ENCODE data around the gene DNASE2.

DNASE2 gene

DNA sequence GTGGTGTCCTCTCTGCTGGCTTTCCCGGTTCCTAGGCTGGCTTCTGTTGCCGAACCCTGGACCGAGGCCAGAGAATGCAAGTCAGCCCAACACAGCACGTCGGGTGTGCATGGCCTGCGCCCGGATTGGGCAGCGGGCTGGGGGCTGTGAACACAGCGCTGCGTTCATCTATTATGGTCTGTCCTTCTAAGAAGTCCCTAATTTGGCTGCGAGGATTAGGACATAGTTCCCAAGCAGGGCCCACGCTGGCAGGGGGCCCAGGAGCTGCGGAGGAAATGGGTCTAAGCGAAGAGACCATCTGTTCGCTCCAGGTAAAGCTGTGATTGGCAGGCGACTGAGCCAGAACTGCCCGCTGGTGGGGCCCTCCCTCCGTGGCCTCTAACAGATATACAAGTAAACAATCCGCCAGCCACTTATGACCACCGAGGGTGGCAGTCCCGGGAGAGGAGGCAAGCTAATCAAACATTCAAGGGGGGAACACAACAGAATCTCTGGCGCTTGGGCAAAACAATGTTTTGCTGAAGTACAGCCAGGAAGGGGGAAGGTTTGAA, 31.8 kb upstream of the DNASE2 start:
- DNase-seq, result no peak
- no CpG with 5 or more reads among the region's 22 CpGs for WGBS (ENCODE audit: extremely low coverage, insufficient coverage, insufficient read length)
- Histone ChIP-seq H3K9ac (ENCODE audit: low read length) (no peak overlapping the region), H3K4me1 (ENCODE audit: control insufficient read depth in 1 of 2, insufficient read depth in 2 of 2, low read length in 2 of 2) (peaks cover 6 to 8% of the 10 kb centered on the region in 2 experiments), H4K91ac (ENCODE audit: low read depth, low read length) (no peak overlapping the region), H3K79me1 (ENCODE audit: low read length) (no peaks in the 10 kb centered on the region), H2AK5ac (ENCODE audit: low read length) (no peak overlapping the region), H3K36me3 (ENCODE audit: control insufficient read depth in 1 of 2, insufficient read depth in 2 of 2, low read length in 2 of 2) (no peaks in the 10 kb centered on the region), H3K23ac (ENCODE audit: low read length) (no peak overlapping the region), H3K4me3 (ENCODE audit: low read depth, low read length) (no peak overlapping the region), H4K12ac (ENCODE audit: low read depth, low read length) (peak overlapping the region; percentile 64), H2BK5ac (ENCODE audit: low read depth, low read length, poor library complexity) (no peak overlapping the region), H3K4me2 (ENCODE audit: low read length) (peak overlapping the region; percentile 8), H2AFZ (ENCODE audit: insufficient read depth, low read length, poor library complexity) (peak overlapping the region; percentile 20), H3K18ac (ENCODE audit: low read length) (no peak overlapping the region), H4K8ac (ENCODE audit: low read depth, low read length) (peak overlapping the region; percentile 61), H3K4ac (ENCODE audit: low read depth, low read length) (no peak overlapping the region), H3K9me3 (ENCODE audit: insufficient read depth, low read depth, low read length) (peaks cover 2% of the 10 kb centered on the region), H3K79me2 (ENCODE audit: control insufficient read depth, insufficient read depth, low read length, poor library complexity) (no peaks in the 10 kb centered on the region), H3K27me3 (ENCODE audit: insufficient read depth, low read length) (no peaks in the 10 kb centered on the region), H3K14ac (ENCODE audit: low read length) (no peak overlapping the region), H2BK12ac (ENCODE audit: low read length) (no peak overlapping the region), H2BK120ac (ENCODE audit: insufficient read depth, low read length, poor library complexity) (no peak overlapping the region), H3K27ac (ENCODE audit: low read depth, low read length) (no peak overlapping the region)

DNA sequence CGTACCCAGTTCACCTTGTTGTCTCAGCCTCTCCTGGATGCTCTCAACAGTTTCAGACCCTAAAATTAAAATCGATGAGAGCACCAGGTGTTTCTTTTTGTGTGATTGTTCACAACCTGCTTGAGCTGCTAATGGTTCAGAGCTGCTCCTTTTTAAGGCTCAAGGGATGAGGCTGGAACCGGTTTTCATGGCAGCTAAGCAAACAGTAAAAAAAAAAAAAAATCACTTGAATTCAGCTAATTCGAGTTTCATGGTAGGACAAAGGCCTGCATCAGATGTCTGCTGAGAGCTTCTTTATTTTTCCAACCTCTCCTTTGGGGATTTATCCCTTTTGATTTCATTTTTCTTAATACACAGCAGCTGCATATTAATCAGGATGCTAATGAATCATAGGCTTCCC, 31.3 kb upstream of the DNASE2 start:
- Histone ChIP-seq H2AK5ac (ENCODE audit: low read length) (no peak overlapping the region), H3K27me3 (ENCODE audit: insufficient read depth, low read length) (no peaks in the 10 kb centered on the region), H3K4me1 (ENCODE audit: control insufficient read depth in 1 of 2, insufficient read depth in 2 of 2, low read length in 2 of 2) (peaks cover 6 to 8% of the 10 kb centered on the region in 2 experiments), H2BK120ac (ENCODE audit: insufficient read depth, low read length, poor library complexity) (no peak overlapping the region), H3K9ac (ENCODE audit: low read length) (no peak overlapping the region), H3K18ac (ENCODE audit: low read length) (no peak overlapping the region), H2AFZ (ENCODE audit: insufficient read depth, low read length, poor library complexity) (no peak overlapping the region), H3K4ac (ENCODE audit: low read depth, low read length) (no peak overlapping the region), H4K12ac (ENCODE audit: low read depth, low read length) (no peak overlapping the region), H3K14ac (ENCODE audit: low read length) (no peak overlapping the region), H3K23ac (ENCODE audit: low read length) (no peak overlapping the region), H3K4me3 (ENCODE audit: low read depth, low read length) (no peak overlapping the region), H3K9me3 (ENCODE audit: insufficient read depth, low read depth, low read length) (no peaks in the 10 kb centered on the region), H3K79me1 (ENCODE audit: low read length) (no peaks in the 10 kb centered on the region), H4K91ac (ENCODE audit: low read depth, low read length) (no peak overlapping the region), H3K27ac (ENCODE audit: low read depth, low read length) (no peak overlapping the region), H4K8ac (ENCODE audit: low read depth, low read length) (no peak overlapping the region), H3K36me3 (ENCODE audit: control insufficient read depth in 1 of 2, insufficient read depth in 2 of 2, low read length in 2 of 2) (no peaks in the 10 kb centered on the region), H3K4me2 (ENCODE audit: low read length) (no peak overlapping the region), H2BK12ac (ENCODE audit: low read length) (no peak overlapping the region), H2BK5ac (ENCODE audit: low read depth, low read length, poor library complexity) (no peak overlapping the region), H3K79me2 (ENCODE audit: control insufficient read depth, insufficient read depth, low read length, poor library complexity) (no peaks in the 10 kb centered on the region)
- no peak for DNase-seq
- WGBS (ENCODE audit: extremely low coverage, insufficient coverage, insufficient read length), result no CpG with 5 or more reads among the region's 4 CpGs

DNA sequence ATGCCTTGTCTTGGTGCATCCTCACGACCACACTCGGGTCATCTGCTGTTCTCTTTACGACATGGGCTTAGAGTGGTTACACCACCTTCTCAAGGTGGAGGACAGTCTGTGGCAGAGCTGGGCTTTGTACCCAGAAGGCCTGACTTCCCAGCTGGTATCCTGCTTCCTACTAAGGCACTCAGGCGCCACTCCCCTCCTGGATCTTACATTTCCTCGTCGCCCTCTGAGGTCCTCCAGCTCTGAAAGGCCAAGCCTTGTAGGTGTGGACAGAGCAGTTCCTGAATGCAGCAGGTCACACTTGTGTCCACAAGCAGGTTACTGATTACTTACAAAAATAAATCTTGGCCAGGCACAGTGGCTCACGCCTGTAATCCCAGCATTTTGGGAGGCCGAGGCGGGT, 25.9 kb upstream of the DNASE2 start:
- Histone ChIP-seq H3K23ac (ENCODE audit: low read length) (no peak overlapping the region), H2BK12ac (ENCODE audit: low read length) (no peak overlapping the region), H2BK5ac (ENCODE audit: low read depth, low read length, poor library complexity) (no peak overlapping the region), H3K4ac (ENCODE audit: low read depth, low read length) (no peak overlapping the region), H3K79me2 (ENCODE audit: control insufficient read depth, insufficient read depth, low read length, poor library complexity) (no peaks in the 10 kb centered on the region), H3K36me3 (ENCODE audit: control insufficient read depth in 1 of 2, insufficient read depth in 2 of 2, low read length in 2 of 2) (no peaks in the 10 kb centered on the region), H3K27ac (ENCODE audit: low read depth, low read length) (no peak overlapping the region), H2AK5ac (ENCODE audit: low read length) (no peak overlapping the region), H4K91ac (ENCODE audit: low read depth, low read length) (no peak overlapping the region), H3K9ac (ENCODE audit: low read length) (no peak overlapping the region), H3K79me1 (ENCODE audit: low read length) (no peaks in the 10 kb centered on the region), H3K14ac (ENCODE audit: low read length) (no peak overlapping the region), H3K4me2 (ENCODE audit: low read length) (no peak overlapping the region), H3K4me1 (ENCODE audit: control insufficient read depth in 1 of 2, insufficient read depth in 2 of 2, low read length in 2 of 2) (no peaks in the 10 kb centered on the region), H2AFZ (ENCODE audit: insufficient read depth, low read length, poor library complexity) (no peak overlapping the region), H3K27me3 (ENCODE audit: insufficient read depth, low read length) (no peaks in the 10 kb centered on the region), H4K12ac (ENCODE audit: low read depth, low read length) (no peak overlapping the region), H3K4me3 (ENCODE audit: low read depth, low read length) (no peak overlapping the region), H4K8ac (ENCODE audit: low read depth, low read length) (no peak overlapping the region), H2BK120ac (ENCODE audit: insufficient read depth, low read length, poor library complexity) (no peak overlapping the region), H3K9me3 (ENCODE audit: insufficient read depth, low read depth, low read length) (no peaks in the 10 kb centered on the region), H3K18ac (ENCODE audit: low read length) (no peak overlapping the region)
- no peak for DNase-seq
- WGBS (ENCODE audit: extremely low coverage, insufficient coverage, insufficient read length), result no CpG with 5 or more reads among the region's 9 CpGs

DNA sequence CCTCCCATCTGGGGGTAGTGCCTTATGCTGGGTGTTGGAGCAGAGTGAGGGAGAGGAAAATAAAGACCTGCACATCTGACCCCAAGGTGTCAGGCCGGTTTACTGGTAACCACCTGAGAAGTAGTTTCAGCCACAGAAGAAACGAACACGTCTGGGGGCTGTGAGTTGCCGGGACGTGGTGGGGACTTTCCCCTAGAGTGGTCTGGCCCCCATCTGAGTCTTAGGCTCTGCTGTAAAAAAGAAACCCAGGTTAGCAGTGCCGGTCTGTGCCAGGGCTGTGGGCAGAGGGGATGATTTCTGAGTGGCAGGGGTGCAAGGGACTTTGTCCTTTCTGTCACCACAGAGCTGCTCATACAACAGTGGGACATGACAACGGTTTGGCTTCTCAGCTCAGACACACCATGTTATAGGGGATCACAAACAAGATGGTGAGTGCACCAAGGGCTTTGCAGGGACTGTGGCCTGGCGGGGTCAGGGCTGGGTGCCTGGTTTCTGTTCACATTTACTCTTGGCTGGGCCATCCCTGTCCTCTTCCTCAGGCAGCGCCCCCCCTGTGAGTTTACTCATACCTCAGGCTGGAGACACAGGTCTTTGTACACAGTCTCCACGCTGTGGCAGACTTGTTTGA, 18.8 kb upstream of the DNASE2 start:
- Histone ChIP-seq H4K91ac (ENCODE audit: low read depth, low read length) (no peak overlapping the region), H3K4me2 (ENCODE audit: low read length) (no peak overlapping the region), H3K4ac (ENCODE audit: low read depth, low read length) (no peak overlapping the region), H3K9me3 (ENCODE audit: insufficient read depth, low read depth, low read length) (peaks cover 4% of the 10 kb centered on the region), H3K27me3 (ENCODE audit: insufficient read depth, low read length) (no peaks in the 10 kb centered on the region), H2AK5ac (ENCODE audit: low read length) (no peak overlapping the region), H2AFZ (ENCODE audit: insufficient read depth, low read length, poor library complexity) (no peak overlapping the region), H2BK120ac (ENCODE audit: insufficient read depth, low read length, poor library complexity) (no peak overlapping the region), H3K36me3 (ENCODE audit: control insufficient read depth in 1 of 2, insufficient read depth in 2 of 2, low read length in 2 of 2) (peaks cover 28 to 30% of the 10 kb centered on the region in 2 experiments), H4K8ac (ENCODE audit: low read depth, low read length) (no peak overlapping the region), H4K12ac (ENCODE audit: low read depth, low read length) (no peak overlapping the region), H3K14ac (ENCODE audit: low read length) (no peak overlapping the region), H3K23ac (ENCODE audit: low read length) (no peak overlapping the region), H3K79me1 (ENCODE audit: low read length) (no peaks in the 10 kb centered on the region), H3K18ac (ENCODE audit: low read length) (no peak overlapping the region), H3K9ac (ENCODE audit: low read length) (no peak overlapping the region), H3K27ac (ENCODE audit: low read depth, low read length) (no peak overlapping the region), H2BK5ac (ENCODE audit: low read depth, low read length, poor library complexity) (no peak overlapping the region), H3K79me2 (ENCODE audit: control insufficient read depth, insufficient read depth, low read length, poor library complexity) (no peaks in the 10 kb centered on the region), H3K4me1 (ENCODE audit: control insufficient read depth in 1 of 2, insufficient read depth in 2 of 2, low read length in 2 of 2) (no peaks in the 10 kb centered on the region), H2BK12ac (ENCODE audit: low read length) (no peak overlapping the region), H3K4me3 (ENCODE audit: low read depth, low read length) (no peak overlapping the region)
- no CpG with 5 or more reads among the region's 10 CpGs for WGBS (ENCODE audit: extremely low coverage, insufficient coverage, insufficient read length)
- no peak for DNase-seq
